ENCODE measurements around the gene KCNQ1. TPM values are rescaled to one million over a fixed set of nuclear protein-coding genes. Genes with fewer than 3 reads are reported as not detected.

The KCNQ1 gene
- total and polyA plus RNA-seq, 12 donors, result 11.0 to 447 (median 320) TPM

- Histone ChIP-seq H3K4me1 (replicated peaks in 1 of 2) (peaks cover 0 to under 1% of the 10 kb centered on the region in 2 donors), H3K27me3 (no peaks in the 10 kb centered on the region), H3K36me3 (replicated peaks in 1 of 2) (no peaks in the 10 kb centered on the region), H3K27ac (no peak overlapping the region), H3K9me3 (replicated peaks in 1 of 3) (no peaks in the 10 kb centered on the region), H3K4me3 (no peak overlapping the region)
- 88 to 95% (median 91%) methylated on average over 11 to 12 of the region's 12 CpGs for WGBS, 4 donors
- TF ChIP-seq CTCF (IDR thresholded peaks at IDR 0.05) (no peak), POLR2A (IDR thresholded peaks at IDR 0.05) (no peak)
- intact Hi-C loops (cut with DNase I), result no loop called here
- DNase-seq, result peak in 2 of 7 donors; percentile 10 to 11
Measured at GRCh38 chr11:2752923-2753322, 308.1 kb downstream of the KCNQ1 start.

GRCh38 chr11:2754008-2754407, 309.2 kb downstream of the KCNQ1 start:
- H3K4me3 ChIP-seq, result no peak overlapping the region
- no peak for TF ChIP-seq POLR2A (IDR thresholded peaks at IDR 0.05)
- TF ChIP-seq CTCF (IDR thresholded peaks at IDR 0.05), result no peak
- no peak overlapping the region for H3K27ac ChIP-seq
- no peaks in the 10 kb centered on the region for H3K27me3 ChIP-seq
- WGBS, 4 donors, result 93 to 98% (median 95%) methylated on average over 2 of the region's 2 CpGs
- intact Hi-C loops (cut with DNase I), result no loop called here
- no peaks in the 10 kb centered on the region for H3K4me1 ChIP-seq (replicated peaks in 1 of 2)
- no peaks in the 10 kb centered on the region for H3K36me3 ChIP-seq (replicated peaks in 1 of 2)
- peak in 2 of 7 donors; percentile 2 to 10 for DNase-seq
- no peaks in the 10 kb centered on the region for H3K9me3 ChIP-seq (replicated peaks in 1 of 3)

GRCh38 chr11:2755071-2755470, 310.3 kb downstream of the KCNQ1 start:
- Histone ChIP-seq H3K27me3 (no peaks in the 10 kb centered on the region), H3K27ac (no peak overlapping the region), H3K36me3 (replicated peaks in 1 of 2) (no peaks in the 10 kb centered on the region), H3K9me3 (replicated peaks in 1 of 3) (no peaks in the 10 kb centered on the region), H3K4me1 (replicated peaks in 1 of 2) (no peaks in the 10 kb centered on the region), H3K4me3 (no peak overlapping the region)
- intact Hi-C loops (cut with DNase I), result no loop called here
- DNase-seq, result peak in 2 of 7 donors; percentile 6 to 13
- no peak for TF ChIP-seq POLR2A (IDR thresholded peaks at IDR 0.05)
- TF ChIP-seq CTCF (IDR thresholded peaks at IDR 0.05), result no peak
- 73 to 82% (median 79%) methylated on average over 8 of the region's 8 CpGs for WGBS, 4 donors

- Histone ChIP-seq H3K9me3 (replicated peaks in 1 of 3) (no peaks in the 10 kb centered on the region), H3K4me3 (no peak overlapping the region), H3K4me1 (replicated peaks in 1 of 2) (no peaks in the 10 kb centered on the region), H3K36me3 (replicated peaks in 1 of 2) (no peaks in the 10 kb centered on the region), H3K27me3 (no peaks in the 10 kb centered on the region), H3K27ac (no peak overlapping the region)
- intact Hi-C loops (cut with DNase I), result no loop called here
- TF ChIP-seq CTCF (IDR thresholded peaks at IDR 0.05) (no peak), POLR2A (IDR thresholded peaks at IDR 0.05) (no peak)
- 92 to 97% (median 93%) methylated on average over 14 of the region's 14 CpGs for WGBS, 4 donors
- peak in 4 of 7 donors; percentile 4 to 19 (median 10) for DNase-seq
Measured at GRCh38 chr11:2758751-2759150, 313.9 kb downstream of the KCNQ1 start.

Data from adrenal gland (tissue), 12 donors.